Testis (tissue), 3 donors: ENCODE measurements around the gene SLX4. TPM values are rescaled to one million over a fixed set of nuclear protein-coding genes. Genes with fewer than 3 reads are reported as not detected.

Source experiments
- DNase-seq: peaks from one replicate; pipeline ENCODE4 v3.0.0-alpha.2; 2019
- H3K27ac ChIP-seq, 2 donors: fragments of 200-600 bp; sonication (generic); one replicate each; pipeline ENCODE4 v1.5.1; 2019
- H3K27me3 ChIP-seq: fragments of 200-600 bp; sonication (generic); one replicate; pipeline ENCODE4 v1.5.1; 2019
- H3K36me3 ChIP-seq: fragments of 200-600 bp; sonication (generic); one replicate; pipeline ENCODE4 v1.5.1; 2017; ENCODE audit warnings: low read depth; ENCODE audit errors: missing control alignments
- H3K4me1 ChIP-seq: fragments of 200-600 bp; sonication (generic); one replicate; pipeline ENCODE4 v1.5.1; 2019
- H3K4me3 ChIP-seq, 2 donors: fragments of 200-600 bp; sonication (generic); one replicate each; pipeline ENCODE4 v1.5.1; 2017 to 2019
- H3K9me3 ChIP-seq: fragments of 200-600 bp; sonication (generic); one replicate; pipeline ENCODE4 v1.5.1; 2017
- CTCF ChIP-seq, 3 experiments: fragments of 450-650 bp in 2 of 3; fragments of 200-600 bp in 1 of 3; sonication (generic) in 1 of 3; IDR thresholded peaks; one replicate each; pipeline ENCODE4 v1.5.1; 2016 to 2019; ENCODE audit warnings: antibody characterized with exemption in 3 of 3, mild to moderate bottlenecking in 2 of 3, moderate library complexity in 1 of 3
- POLR2A ChIP-seq: fragments of 450-650 bp; IDR thresholded peaks from one replicate; pipeline ENCODE4 v1.6.1; 2017; ENCODE audit warnings: antibody characterized with exemption, mild to moderate bottlenecking, moderate library complexity
- WGBS, 2 donors: methylation state at CpG; one replicate each; pipeline ENCODE4 v1.1.5; 2018; 5-methylcytosine and 5-hydroxymethylcytosine counted together
- intact Hi-C: fragments of 100-400 bp; cut with DNase I; formaldehyde crosslinking; loops from one replicate; pipeline ENCODE4 v1.15.1; 2023; ENCODE audit warnings: low total_unique reads
- polyA plus RNA-seq: library from polyadenylated mRNA; stranded (reverse); fragments of 350-450 nt; fragmentation: Illumina TruSeq; extraction: RNeasy Lipid Tissue Mini Kit (QIAGEN cat#74804); gene quantifications from one replicate; pipeline ENCODE4 v1.2.3, GENCODE V29; 2014; ENCODE audit warnings: low read depth, low replicate concordance; ENCODE audit not compliant: insufficient read depth
- total RNA-seq, 2 donors: library from RNA; depleted of rRNA; stranded (reverse); fragments of >200 nt; gene quantifications; one replicate each; pipeline ENCODE4 v1.2.3, GENCODE V29; 2016

SLX4 gene
- total and polyA plus RNA-seq, 3 donors from 2014 or later: 25.9 to 41.3 (median 28.0) TPM

GRCh38 chr16:3553138-3553923 is 58.1 kb downstream of the SLX4 start:
- intact Hi-C loops: no loop called here
- 77 to 86% methylated on average over 11 of the region's 11 CpGs for WGBS, 2 donors

GRCh38 chr16:3550851-3551847 is 60.3 kb downstream of the SLX4 start:
- Histone ChIP-seq H3K27me3 (no peaks in the 10 kb centered on the region), H3K4me3 (no peak overlapping the region), H3K9me3 (no peaks in the 10 kb centered on the region), H3K4me1 (no peaks in the 10 kb centered on the region), H3K36me3 (no peaks in the 10 kb centered on the region), H3K27ac (no peak overlapping the region)
- intact Hi-C loops: no loop called here
- WGBS, 2 donors: 95 to 96% methylated on average over 6 of the region's 6 CpGs
- DNase-seq: no peak
- no peak for TF ChIP-seq CTCF (IDR thresholded peaks at IDR 0.05)

More at GRCh38 chr16:3553138-3553923, 58.1 kb downstream of the SLX4 start:
- Histone ChIP-seq H3K27ac (no peak overlapping the region), H3K4me3 (no peak overlapping the region), H3K9me3 (no peaks in the 10 kb centered on the region), H3K4me1 (no peaks in the 10 kb centered on the region), H3K27me3 (no peaks in the 10 kb centered on the region), H3K36me3 (no peaks in the 10 kb centered on the region)
- DNase-seq: no peak
- TF ChIP-seq POLR2A: no peak

DNA sequence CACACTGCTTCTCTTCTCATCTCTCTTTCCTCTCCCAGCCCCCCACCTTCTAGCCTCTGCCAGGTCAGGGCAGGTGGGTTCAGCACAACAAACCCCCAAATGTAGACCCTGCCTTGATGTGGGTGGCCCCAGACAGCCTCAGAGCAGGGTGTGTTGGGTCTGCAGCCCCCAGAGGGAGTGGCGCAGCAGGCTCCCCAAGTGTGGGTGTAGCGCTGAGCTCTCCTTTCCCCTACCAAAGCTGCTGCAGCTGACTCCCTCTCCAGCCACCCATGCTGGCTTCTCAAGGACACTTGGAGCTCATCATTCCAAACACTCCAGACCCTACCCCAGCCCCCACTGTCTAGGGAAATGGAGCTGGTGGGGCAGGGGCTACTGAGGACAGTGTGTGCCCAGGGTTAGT is 61.5 kb downstream of the SLX4 start:
- intact Hi-C loops: no loop called here

DNA sequence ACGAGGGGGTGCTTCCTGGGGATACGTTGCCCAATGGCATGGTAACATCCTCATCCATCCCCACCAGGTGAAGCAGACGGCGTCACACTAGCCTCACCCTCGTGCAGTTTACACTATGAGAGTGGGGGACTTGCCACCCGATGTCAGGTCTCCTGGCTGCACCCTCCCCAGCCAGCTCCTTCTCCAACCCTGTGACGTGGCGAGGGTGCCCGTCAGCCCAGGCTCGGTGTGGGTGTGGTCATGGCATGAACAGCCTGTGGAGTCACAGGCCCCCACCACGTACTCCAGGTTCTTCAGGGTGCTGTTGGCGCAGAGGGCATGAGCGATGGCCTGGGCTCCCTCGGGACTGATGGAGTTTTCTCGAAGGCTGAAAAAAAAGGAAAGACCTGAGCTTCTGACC is 62.5 kb downstream of the SLX4 start:
- Histone ChIP-seq H3K4me3 (no peak overlapping the region), H3K4me1 (no peaks in the 10 kb centered on the region), H3K9me3 (no peaks in the 10 kb centered on the region), H3K27ac (no peak overlapping the region), H3K27me3 (no peaks in the 10 kb centered on the region), H3K36me3 (no peaks in the 10 kb centered on the region)
- TF ChIP-seq CTCF (IDR thresholded peaks at IDR 0.05) (no peak), POLR2A (no peak)
- DNase-seq: no peak
- WGBS, 2 donors: 92 to 99% methylated on average over 11 to 13 of the region's 15 CpGs
- intact Hi-C loops: no loop called here

More for the DNA sequence above, 61.5 kb downstream of the SLX4 start:
- 92 to 100% methylated on average over 2 of the region's 2 CpGs for WGBS, 2 donors
- H3K9me3 ChIP-seq: no peaks in the 10 kb centered on the region
- H3K36me3 ChIP-seq: no peaks in the 10 kb centered on the region
- H3K4me1 ChIP-seq: no peaks in the 10 kb centered on the region
- no peak overlapping the region for H3K4me3 ChIP-seq
- H3K27ac ChIP-seq: no peak overlapping the region
- no peak for DNase-seq
- H3K27me3 ChIP-seq: no peaks in the 10 kb centered on the region
- TF ChIP-seq POLR2A: no peak
- TF ChIP-seq CTCF (IDR thresholded peaks at IDR 0.05): no peak

- no peaks in the 10 kb centered on the region for H3K4me1 ChIP-seq
- no peak overlapping the region for H3K27ac ChIP-seq
- H3K36me3 ChIP-seq: no peaks in the 10 kb centered on the region
- TF ChIP-seq POLR2A (no peak), CTCF (IDR thresholded peaks at IDR 0.05) (no peak)
- no peaks in the 10 kb centered on the region for H3K27me3 ChIP-seq
- H3K9me3 ChIP-seq: no peaks in the 10 kb centered on the region
- no peak for DNase-seq
- 79 to 86% methylated on average over 10 of the region's 10 CpGs for WGBS, 2 donors
- no peak overlapping the region for H3K4me3 ChIP-seq
- intact Hi-C loops: no loop called here
Observed at GRCh38 chr16:3548445-3548844, 63.0 kb downstream of the SLX4 start.
